CD14-positive monocyte (primary cell): ENCODE data around the gene ALOX12B. TPM values are rescaled to one million over a fixed set of nuclear protein-coding genes. Genes with fewer than 3 reads are reported as not detected.

ENCODE experiments used
- DNase-seq, 3 donors: peaks; one replicate each; pipeline ENCODE4 v3.0.0-alpha.2; 2011 to 2022
- H2AFZ ChIP-seq: 2 replicates; pipeline ENCODE4 v1.6.0; 2012; ENCODE audit warnings: mild to moderate bottlenecking, low read depth, low read length, inconsistent platforms; ENCODE audit not compliant: insufficient read depth, poor library complexity, severe bottlenecking
- H3K27ac ChIP-seq, 2 donors: 1 replicate in 1 of 2; 2 replicates in 1 of 2; pipeline ENCODE4 v1.5.1; 2012 to 2013; ENCODE audit warnings: low read length in 2 of 2, control low read depth in 1 of 2, inconsistent platforms in 1 of 2, low read depth in 1 of 2, mild to moderate bottlenecking in 1 of 2
- H3K27me3 ChIP-seq, 2 donors: one replicate each; pipeline versions ENCODE4 v1.6.0 to v1.6.1; 2011 to 2013; ENCODE audit warnings: low read length in 2 of 2; ENCODE audit not compliant: control insufficient read depth in 2 of 2, insufficient read depth in 2 of 2
- H3K36me3 ChIP-seq, 2 donors: replicated peaks in 1 of 2; 1 replicate in 1 of 2; 2 replicates in 1 of 2; pipeline versions ENCODE4 v1.5.1 to v1.6.1; 2012 to 2013; ENCODE audit warnings: low read length in 2 of 2, control low read depth in 1 of 2, inconsistent platforms in 1 of 2, mild to moderate bottlenecking in 1 of 2; ENCODE audit not compliant: insufficient read depth in 2 of 2, control insufficient read depth in 1 of 2
- H3K4me1 ChIP-seq, 2 donors: 1 replicate in 1 of 2; 2 replicates in 1 of 2; pipeline versions ENCODE4 v1.5.1 to v1.6.1; 2012 to 2013; ENCODE audit warnings: low read length in 2 of 2, control low read depth in 1 of 2, inconsistent platforms in 1 of 2, mild to moderate bottlenecking in 1 of 2, moderate library complexity in 1 of 2; ENCODE audit not compliant: insufficient read depth in 2 of 2, control insufficient read depth in 1 of 2
- H3K4me2 ChIP-seq: replicated peaks from 2 replicates; pipeline ENCODE3; 2012; ENCODE audit warnings: low read length, moderate library complexity, mild to moderate bottlenecking; ENCODE audit not compliant: poor library complexity, severe bottlenecking; ENCODE audit errors: extremely low read depth
- H3K4me3 ChIP-seq, 3 experiments: fragments of 200-600 bp in 1 of 3; sonication (generic) in 1 of 3; replicated peaks in 1 of 3; 1 replicate in 2 of 3; 2 replicates in 1 of 3; pipeline ENCODE4 v1.5.1; 2011 to 2013; ENCODE audit warnings: low read length in 3 of 3, mild to moderate bottlenecking in 3 of 3, control low read depth in 2 of 3, low read depth in 2 of 3, inconsistent platforms in 1 of 3, moderate library complexity in 1 of 3
- H3K79me2 ChIP-seq: 2 replicates; pipeline ENCODE4 v1.6.0; 2012; ENCODE audit warnings: mild to moderate bottlenecking, control low read depth, inconsistent platforms, low read length, moderate library complexity; ENCODE audit not compliant: insufficient read depth
- H3K9ac ChIP-seq: 2 replicates; pipeline ENCODE4 v1.6.0; 2017; ENCODE audit warnings: low read length, mild to moderate bottlenecking; ENCODE audit not compliant: insufficient read depth, poor library complexity, severe bottlenecking
- H3K9me3 ChIP-seq, 2 donors: replicated peaks in 1 of 2; 1 replicate in 1 of 2; 2 replicates in 1 of 2; pipeline versions ENCODE4 v1.5.1 to v1.6.1; 2012 to 2013; ENCODE audit warnings: low read length in 2 of 2, control low read depth in 1 of 2; ENCODE audit not compliant: control insufficient read depth in 1 of 2, insufficient read depth in 1 of 2
- H4K20me1 ChIP-seq: 2 replicates; pipeline ENCODE4 v1.6.0; 2012; ENCODE audit warnings: mild to moderate bottlenecking, low read length, control low read depth, moderate library complexity; ENCODE audit not compliant: insufficient read depth
- H3K27ac Mint-ChIP-seq, 7 donors: one replicate each; pipeline ENCODE4 v1.8.0; 2020; ENCODE audit warnings: mild to moderate bottlenecking in 7 of 7, mixed read lengths in 7 of 7, moderate library complexity in 6 of 7, inconsistent platforms in 2 of 7
- H3K27me3 Mint-ChIP-seq, 3 donors: one replicate each; pipeline ENCODE4 v1.8.0; 2021 to 2022; ENCODE audit warnings: low read depth in 3 of 3, mild to moderate bottlenecking in 3 of 3, mixed read lengths in 3 of 3, moderate library complexity in 3 of 3, inconsistent platforms in 1 of 3
- H3K36me3 Mint-ChIP-seq, 2 donors: one replicate each; pipeline ENCODE4 v1.8.0; 2020; ENCODE audit warnings: mixed read lengths in 2 of 2, inconsistent platforms in 1 of 2, mild to moderate bottlenecking in 1 of 2
- H3K4me1 Mint-ChIP-seq: one replicate; pipeline ENCODE4 v1.8.0; 2020; ENCODE audit warnings: mild to moderate bottlenecking, mixed read lengths
- H3K4me3 Mint-ChIP-seq, 2 donors: one replicate each; pipeline ENCODE4 v1.8.0; 2020; ENCODE audit warnings: mild to moderate bottlenecking in 2 of 2, mixed read lengths in 2 of 2, moderate library complexity in 1 of 2
- H3K9me3 Mint-ChIP-seq, 7 donors: one replicate each; pipeline ENCODE4 v1.8.0; 2020 to 2022; ENCODE audit warnings: mixed read lengths in 7 of 7, mild to moderate bottlenecking in 6 of 7, moderate library complexity in 6 of 7, inconsistent platforms in 2 of 7
- CTCF ChIP-seq: fragments of 200-600 bp; IDR thresholded peaks from one replicate; pipeline ENCODE4 v1.8.0; 2022; ENCODE audit warnings: antibody characterized with exemption, mild to moderate bottlenecking
- WGBS: methylation state at CpG from one replicate; pipeline ENCODE4 v1.1.5; 2013; ENCODE audit warnings: missing lambda C conversion rate; ENCODE audit not compliant: insufficient coverage; 5-methylcytosine and 5-hydroxymethylcytosine counted together
- intact Hi-C, 2 donors: fragments of 100-400 bp; cut with micrococcal nuclease; formaldehyde crosslinking; loops; one replicate each; pipeline versions ENCODE4 v1.15.0 to v1.15.1; 2023
- polyA plus RNA-seq, 3 donors: library from polyadenylated mRNA; depleted of rRNA in 1 of 3; unstranded in 2 of 3; stranded (reverse) in 1 of 3; fragments of 300-500 nt in 2 of 3; fragments of >200 nt in 1 of 3; fragmentation: Illumina TruSeq in 2 of 3; gene quantifications; 1 replicate in 2 of 3; 2 replicates in 1 of 3; pipeline ENCODE4 v1.2.3, GENCODE V29; 2012 to 2021

The ALOX12B gene
- polyA plus RNA-seq, 3 donors, result not detected

GRCh38 chr17:8122422-8122923 lies 35.0 kb upstream of the ALOX12B start:
- Histone ChIP-seq H4K20me1 (peaks cover 25% of the 10 kb centered on the region), H3K9me3 (peaks cover 0 to 21% of the 10 kb centered on the region in 2 donors), H3K4me2 (peak overlapping the region; percentile 98), H3K27me3 (peaks cover 51 to 77% of the 10 kb centered on the region in 2 donors), H3K79me2 (no peaks in the 10 kb centered on the region), H3K4me3 (peak overlapping the region; percentile 6 to 77 (median 12)), H3K27ac (no peak overlapping the region), H3K36me3 (no peaks in the 10 kb centered on the region), H3K4me1 (peaks cover 83 to 98% of the 10 kb centered on the region in 2 donors), H2AFZ (peak overlapping the region; percentile 51), H3K9ac (peak overlapping the region; percentile 38)
- Mint-ChIP-seq H3K4me3 (peak overlapping the region; percentile 81 to 97), H3K36me3 (peaks cover 21 to 33% of the 10 kb centered on the region in 2 donors), H3K27me3 (peaks cover 77 to 89% (median 89%) of the 10 kb centered on the region in 3 donors), H3K27ac (peak overlapping the region in 1 of 7 donors; percentile 61), H3K4me1 (peaks cover 86% of the 10 kb centered on the region), H3K9me3 (peaks cover 0 to 47% (median 34%) of the 10 kb centered on the region in 7 donors)
- intact Hi-C loops, result loop anchor here (5.0 kb wide), 2 partner anchors 35 to 65 kb away; no protein-coding TSS in a partner anchor
- TF ChIP-seq CTCF, result no peak
- 2% methylated on average over 16 of the region's 29 CpGs for WGBS
- DNase-seq, result no peak

DNA sequence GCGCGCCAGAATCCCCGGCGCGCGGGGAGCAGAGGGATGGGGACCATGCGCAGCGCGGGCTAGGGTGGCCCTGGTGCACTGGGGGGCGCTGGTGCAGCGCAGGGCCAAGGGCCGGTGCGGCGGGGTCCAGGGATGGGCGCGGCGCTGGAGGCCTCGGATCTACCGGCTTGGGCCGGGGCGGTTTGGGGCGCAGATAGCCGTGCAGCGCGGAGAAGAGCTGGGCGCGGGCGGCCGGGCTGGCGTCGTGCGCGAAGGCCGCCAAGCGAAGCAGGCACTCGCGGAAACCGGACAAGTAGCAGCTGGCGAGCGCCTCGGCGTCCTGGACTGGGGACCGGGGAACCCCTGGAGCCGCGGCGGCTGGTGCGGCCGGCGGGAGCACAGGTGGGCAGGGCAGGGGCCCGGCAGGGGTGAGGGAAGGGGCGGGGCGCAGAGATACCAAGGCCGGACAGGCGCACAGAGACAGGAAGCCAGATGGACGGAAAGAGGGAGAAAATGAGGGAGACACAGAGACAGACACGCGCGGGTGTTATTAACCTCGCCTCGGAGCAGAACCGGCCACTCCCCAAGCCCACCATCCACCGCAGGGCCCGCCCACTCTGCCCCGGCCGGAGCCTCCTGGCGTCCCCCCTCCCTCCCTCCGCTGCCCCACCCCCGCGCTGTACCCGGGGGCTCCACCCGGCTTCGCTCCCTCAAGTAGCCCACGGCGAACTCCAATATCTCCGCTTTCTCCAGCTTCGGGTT lies 34.3 kb upstream of the ALOX12B start:
- peak in 1 of 3 donors; percentile 43 for DNase-seq
- Mint-ChIP-seq H3K36me3 (peaks cover 19 to 29% of the 10 kb centered on the region in 2 donors), H3K4me3 (peak overlapping the region; percentile 81 to 97), H3K27me3 (peaks cover 77 to 89% (median 89%) of the 10 kb centered on the region in 3 donors), H3K27ac (no peak overlapping the region), H3K9me3 (peaks cover 0 to 50% (median 31%) of the 10 kb centered on the region in 7 donors), H3K4me1 (peaks cover 85% of the 10 kb centered on the region)
- intact Hi-C loops, result loop anchor here (5.0 kb wide), 2 partner anchors 35 to 65 kb away; no protein-coding TSS in a partner anchor
- H3K9ac ChIP-seq, result peak overlapping the region; percentile 38
- H2AFZ ChIP-seq, result peak overlapping the region; percentile 51
- H3K4me2 ChIP-seq, result peak overlapping the region; percentile 98
- H3K9me3 ChIP-seq, result peaks cover 0 to 21% of the 10 kb centered on the region in 2 donors
- H3K79me2 ChIP-seq, result no peaks in the 10 kb centered on the region
- H3K4me3 ChIP-seq, result peak overlapping the region; percentile 6 to 77 (median 12)
- no peak overlapping the region for H3K27ac ChIP-seq
- TF ChIP-seq CTCF, result peak; percentile 39
- H4K20me1 ChIP-seq, result peaks cover 25% of the 10 kb centered on the region
- H3K36me3 ChIP-seq, result no peaks in the 10 kb centered on the region
- WGBS, result under 1% methylated on average over 61 of the region's 76 CpGs
- peaks cover 82 to 98% of the 10 kb centered on the region in 2 donors for H3K4me1 ChIP-seq
- H3K27me3 ChIP-seq, result peaks cover 47 to 77% of the 10 kb centered on the region in 2 donors
